ENCODE measurements around the gene DPP7.

GRCh38 chr9:137087409-137087925, 27.1 kb downstream of the DPP7 start:
- no peak for TF ChIP-seq CTCF (IDR thresholded peaks at IDR 0.05; ENCODE audit: low read length)
- no peak for TF ChIP-seq EZH2phosphoT487 (IDR thresholded peaks at IDR 0.05; ENCODE audit: low read length)
- no peak for TF ChIP-seq EZH2 (optimal IDR thresholded peaks at IDR 0.05; ENCODE audit: low read depth, low read length)

All from MM.1S (cell line).